ENCODE results near the gene KCNN1.
A peak's percentile ranks its signal among the peaks of the same experiment; 100 is the strongest.

Gene KCNN1

DNA sequence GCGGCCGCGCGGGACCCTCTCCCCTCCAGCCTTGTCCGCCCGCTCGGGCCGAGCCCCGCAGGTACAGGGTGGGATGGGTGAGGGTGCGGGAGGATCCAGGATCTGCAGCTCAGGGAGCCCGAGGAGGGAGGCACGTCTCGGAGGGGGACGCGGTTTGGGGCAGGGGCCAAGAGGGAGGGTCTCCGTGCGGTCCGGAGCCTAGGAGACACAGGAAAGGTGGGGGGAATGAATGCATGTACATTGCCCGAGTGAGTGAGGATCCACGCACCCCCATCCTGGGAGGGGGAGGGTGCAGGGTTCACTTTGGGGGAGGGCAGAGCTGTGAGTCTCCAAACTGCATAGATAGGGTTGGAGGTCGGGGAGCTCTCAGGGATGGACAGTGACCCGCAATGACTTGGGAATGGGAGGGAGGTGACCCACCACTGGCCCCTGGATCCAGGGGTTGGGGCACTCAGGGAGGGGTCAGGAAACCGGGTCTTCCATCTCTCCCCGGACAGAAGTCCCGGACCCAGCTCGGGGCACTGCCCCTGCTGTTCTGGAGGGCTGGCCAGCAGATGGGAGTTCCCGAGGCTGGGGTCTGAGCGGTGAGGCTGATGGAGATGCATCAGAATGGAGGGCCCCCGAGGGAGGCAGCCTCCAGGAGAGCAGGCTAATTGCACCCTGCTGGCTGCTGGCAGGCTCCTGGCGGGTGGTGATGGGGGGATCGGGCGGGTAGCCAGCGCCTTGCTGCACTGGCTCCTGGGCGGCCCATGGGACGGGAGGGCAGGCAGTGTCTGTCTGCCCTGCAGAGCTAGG, 547 bp downstream of the KCNN1 start:
- no peak overlapping the region for H3K18ac ChIP-seq (ENCODE audit: low read depth in 1 of 2, low read length in 2 of 2)
- peak overlapping the region in 1 of 2 experiments; percentile 17 for H3K23ac ChIP-seq (ENCODE audit: low read length in 2 of 2)
- H2BK12ac ChIP-seq (ENCODE audit: low read length in 2 of 2) = no peak overlapping the region
- no peak for DNase-seq
- no peak overlapping the region for H2BK5ac ChIP-seq (ENCODE audit: low read depth, low read length, poor library complexity, severe bottlenecking)
- no peak overlapping the region for H2BK120ac ChIP-seq (ENCODE audit: low read depth, low read length)
- no peaks in the 10 kb centered on the region for H3K9me3 ChIP-seq (ENCODE audit: control insufficient read depth, low read length)
- H4K91ac ChIP-seq (ENCODE audit: low read length) = no peak overlapping the region
- H2AK5ac ChIP-seq (ENCODE audit: low read length, severe bottlenecking) = no peak overlapping the region
- 19% methylated on average over 34 of the region's 35 CpGs for WGBS
- no peaks in the 10 kb centered on the region for H3K79me1 ChIP-seq (replicated peaks; ENCODE audit: low read length, poor library complexity, severe bottlenecking)
- H2BK15ac ChIP-seq (ENCODE audit: low read depth, poor library complexity, severe bottlenecking) = no peak overlapping the region
- H3K4ac ChIP-seq (ENCODE audit: low read depth in 1 of 2, low read length in 2 of 2) = no peak overlapping the region
- H3K9ac ChIP-seq (ENCODE audit: low read length) = no peak overlapping the region
- no peak overlapping the region for H2AFZ ChIP-seq (ENCODE audit: low read depth, low read length)
- H3K14ac ChIP-seq (ENCODE audit: low read length in 2 of 2) = no peak overlapping the region
- no peaks in the 10 kb centered on the region for H3K36me3 ChIP-seq (ENCODE audit: control insufficient read depth in 1 of 2, insufficient read depth in 2 of 2, low read depth in 1 of 2, low read length in 2 of 2)
- peaks cover 3% of the 10 kb centered on the region for H3K4me1 ChIP-seq (ENCODE audit: control insufficient read depth, insufficient read depth, low read depth, low read length)
- no peak overlapping the region for H3K4me2 ChIP-seq (ENCODE audit: low read length, poor library complexity, severe bottlenecking)
- peaks cover 53 to 62% of the 10 kb centered on the region in 2 experiments for H3K27me3 ChIP-seq (ENCODE audit: control insufficient read depth in 1 of 2, insufficient read depth in 1 of 2, low read length in 2 of 2)
- no peak overlapping the region for H3K4me3 ChIP-seq (ENCODE audit: insufficient read depth in 1 of 2, low read depth in 1 of 2, low read length in 2 of 2)
- no peak overlapping the region for H4K8ac ChIP-seq (ENCODE audit: low read length)
- no peak overlapping the region for H3K27ac ChIP-seq (ENCODE audit: low read length, poor library complexity, severe bottlenecking)

DNA sequence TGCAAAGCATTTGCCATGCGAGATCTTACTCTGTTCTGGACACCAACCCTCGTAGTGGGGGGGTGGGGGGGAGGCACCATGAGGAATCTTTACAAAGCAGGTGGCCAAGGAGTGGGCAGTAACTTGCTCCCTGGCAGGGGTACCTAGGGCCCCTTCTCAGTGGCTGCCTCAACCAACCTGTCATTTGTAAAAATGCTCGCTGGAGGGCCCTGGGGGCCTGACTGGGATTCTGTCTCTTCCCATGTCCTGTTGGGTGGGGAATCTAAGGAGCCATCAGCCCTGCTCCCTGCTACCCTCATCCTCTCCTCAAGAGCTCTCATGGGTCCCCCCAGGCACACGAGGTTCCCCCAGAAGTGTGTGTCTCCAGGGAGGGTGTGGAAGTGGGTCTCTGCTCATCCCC, 1.5 kb downstream of the KCNN1 start:
- no peak overlapping the region for H2BK120ac ChIP-seq (ENCODE audit: low read depth, low read length)
- H2BK5ac ChIP-seq (ENCODE audit: low read depth, low read length, poor library complexity, severe bottlenecking) = no peak overlapping the region
- no peak overlapping the region for H3K4me2 ChIP-seq (ENCODE audit: low read length, poor library complexity, severe bottlenecking)
- peaks cover 3% of the 10 kb centered on the region for H3K4me1 ChIP-seq (ENCODE audit: control insufficient read depth, insufficient read depth, low read depth, low read length)
- no peak overlapping the region for H3K14ac ChIP-seq (ENCODE audit: low read length in 2 of 2)
- no peaks in the 10 kb centered on the region for H3K79me1 ChIP-seq (replicated peaks; ENCODE audit: low read length, poor library complexity, severe bottlenecking)
- peaks cover 59 to 66% of the 10 kb centered on the region in 2 experiments for H3K27me3 ChIP-seq (ENCODE audit: control insufficient read depth in 1 of 2, insufficient read depth in 1 of 2, low read length in 2 of 2)
- no peak overlapping the region for H3K18ac ChIP-seq (ENCODE audit: low read depth in 1 of 2, low read length in 2 of 2)
- H3K4me3 ChIP-seq (ENCODE audit: insufficient read depth in 1 of 2, low read depth in 1 of 2, low read length in 2 of 2) = no peak overlapping the region
- no peaks in the 10 kb centered on the region for H3K36me3 ChIP-seq (ENCODE audit: control insufficient read depth in 1 of 2, insufficient read depth in 2 of 2, low read depth in 1 of 2, low read length in 2 of 2)
- no peak overlapping the region for H3K23ac ChIP-seq (ENCODE audit: low read length in 2 of 2)
- no peak overlapping the region for H2BK15ac ChIP-seq (ENCODE audit: low read depth, poor library complexity, severe bottlenecking)
- no peak overlapping the region for H2BK12ac ChIP-seq (ENCODE audit: low read length in 2 of 2)
- no peak overlapping the region for H4K8ac ChIP-seq (ENCODE audit: low read length)
- no peak for DNase-seq
- WGBS = 74% methylated on average over 3 of the region's 4 CpGs
- no peak overlapping the region for H2AK5ac ChIP-seq (ENCODE audit: low read length, severe bottlenecking)
- H3K9ac ChIP-seq (ENCODE audit: low read length) = no peak overlapping the region
- H4K91ac ChIP-seq (ENCODE audit: low read length) = no peak overlapping the region
- no peak overlapping the region for H3K4ac ChIP-seq (ENCODE audit: low read depth in 1 of 2, low read length in 2 of 2)
- no peak overlapping the region for H3K27ac ChIP-seq (ENCODE audit: low read length, poor library complexity, severe bottlenecking)
- no peak overlapping the region for H2AFZ ChIP-seq (ENCODE audit: low read depth, low read length)
- H3K9me3 ChIP-seq (ENCODE audit: control insufficient read depth, low read length) = no peaks in the 10 kb centered on the region

DNA sequence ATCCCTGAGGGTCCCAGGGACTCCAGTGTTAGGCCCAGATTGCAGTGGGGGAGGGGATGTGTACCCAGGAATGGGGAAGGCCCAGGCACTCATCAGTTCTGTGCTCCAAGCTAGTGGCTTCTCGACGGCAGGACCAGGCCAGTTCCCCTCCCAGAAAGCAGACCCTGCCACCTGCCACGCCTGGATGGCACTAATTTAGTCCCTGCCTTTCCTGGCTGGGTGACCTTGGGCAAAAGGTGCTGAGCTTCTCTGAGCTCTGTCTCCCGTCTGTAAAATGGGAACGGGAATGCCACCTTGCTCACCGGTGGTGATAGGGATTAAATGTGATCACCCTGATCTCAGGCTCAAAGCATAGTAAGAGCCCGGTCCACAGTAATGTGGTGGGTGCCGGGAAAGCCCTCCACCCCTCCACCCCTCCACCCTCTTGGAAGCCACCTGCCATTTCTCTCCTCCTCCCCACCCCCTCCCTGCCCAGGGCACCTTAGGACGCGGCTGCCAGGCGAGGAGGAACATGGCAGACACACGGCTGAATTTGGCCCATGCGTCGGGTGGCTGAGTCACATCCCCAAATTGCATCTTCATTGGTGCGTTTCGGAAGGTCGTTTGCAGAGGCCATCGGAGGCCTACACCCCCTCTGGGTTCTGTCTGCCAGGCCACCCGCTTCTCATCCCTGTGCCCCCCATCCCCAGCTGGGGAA, 2.3 kb downstream of the KCNN1 start:
- Histone ChIP-seq H3K4me2 (ENCODE audit: low read length, poor library complexity, severe bottlenecking) (no peak overlapping the region), H2BK15ac (ENCODE audit: low read depth, poor library complexity, severe bottlenecking) (no peak overlapping the region), H3K18ac (ENCODE audit: low read depth in 1 of 2, low read length in 2 of 2) (no peak overlapping the region), H2BK120ac (ENCODE audit: low read depth, low read length) (no peak overlapping the region), H4K91ac (ENCODE audit: low read length) (no peak overlapping the region), H3K23ac (ENCODE audit: low read length in 2 of 2) (no peak overlapping the region), H3K9me3 (ENCODE audit: control insufficient read depth, low read length) (no peaks in the 10 kb centered on the region), H3K14ac (ENCODE audit: low read length in 2 of 2) (no peak overlapping the region), H3K9ac (ENCODE audit: low read length) (no peak overlapping the region), H2BK5ac (ENCODE audit: low read depth, low read length, poor library complexity, severe bottlenecking) (no peak overlapping the region), H3K4me3 (ENCODE audit: insufficient read depth in 1 of 2, low read depth in 1 of 2, low read length in 2 of 2) (no peak overlapping the region), H3K27me3 (ENCODE audit: control insufficient read depth in 1 of 2, insufficient read depth in 1 of 2, low read length in 2 of 2) (peaks cover 55 to 62% of the 10 kb centered on the region in 2 experiments), H2AK5ac (ENCODE audit: low read length, severe bottlenecking) (no peak overlapping the region), H4K8ac (ENCODE audit: low read length) (no peak overlapping the region), H2BK12ac (ENCODE audit: low read length in 2 of 2) (no peak overlapping the region), H3K27ac (ENCODE audit: low read length, poor library complexity, severe bottlenecking) (no peak overlapping the region), H3K79me1 (replicated peaks; ENCODE audit: low read length, poor library complexity, severe bottlenecking) (no peaks in the 10 kb centered on the region), H2AFZ (ENCODE audit: low read depth, low read length) (no peak overlapping the region), H3K36me3 (ENCODE audit: control insufficient read depth in 1 of 2, insufficient read depth in 2 of 2, low read depth in 1 of 2, low read length in 2 of 2) (no peaks in the 10 kb centered on the region), H3K4ac (ENCODE audit: low read depth in 1 of 2, low read length in 2 of 2) (no peak overlapping the region), H3K4me1 (ENCODE audit: control insufficient read depth, insufficient read depth, low read depth, low read length) (peaks cover 3% of the 10 kb centered on the region)
- no peak for DNase-seq
- 88% methylated on average over 19 of the region's 19 CpGs for WGBS

DNA sequence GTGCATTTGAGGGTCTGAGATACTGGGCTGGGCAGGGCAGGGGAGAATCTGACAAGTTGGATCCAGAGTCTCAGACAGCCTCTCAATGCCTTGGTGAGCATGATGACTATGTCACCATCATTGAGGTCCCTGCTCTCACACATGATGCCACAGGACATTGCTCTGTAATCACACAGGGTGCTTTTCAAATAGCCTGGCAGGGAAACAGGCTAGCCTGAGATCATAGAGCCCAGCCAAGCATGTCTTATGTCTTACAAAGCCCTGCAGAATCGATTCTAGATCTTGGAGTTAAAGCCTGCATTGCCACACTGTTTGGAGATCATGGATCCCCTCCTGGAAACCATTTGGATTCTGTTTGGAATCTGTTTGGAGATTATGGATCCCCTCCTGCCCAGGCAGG, 5.3 kb downstream of the KCNN1 start:
- H3K79me1 ChIP-seq (replicated peaks; ENCODE audit: low read length, poor library complexity, severe bottlenecking) = no peaks in the 10 kb centered on the region
- peaks cover 33 to 54% of the 10 kb centered on the region in 2 experiments for H3K27me3 ChIP-seq (ENCODE audit: control insufficient read depth in 1 of 2, insufficient read depth in 1 of 2, low read length in 2 of 2)
- no peak overlapping the region for H3K9ac ChIP-seq (ENCODE audit: low read length)
- no peaks in the 10 kb centered on the region for H3K9me3 ChIP-seq (ENCODE audit: control insufficient read depth, low read length)
- H3K14ac ChIP-seq (ENCODE audit: low read length in 2 of 2) = no peak overlapping the region
- 76% methylated on average over 1 of the region's 1 CpG for WGBS
- no peak overlapping the region for H2AK5ac ChIP-seq (ENCODE audit: low read length, severe bottlenecking)
- H2BK5ac ChIP-seq (ENCODE audit: low read depth, low read length, poor library complexity, severe bottlenecking) = no peak overlapping the region
- no peak overlapping the region for H3K4me3 ChIP-seq (ENCODE audit: insufficient read depth in 1 of 2, low read depth in 1 of 2, low read length in 2 of 2)
- H3K4ac ChIP-seq (ENCODE audit: low read depth in 1 of 2, low read length in 2 of 2) = no peak overlapping the region
- H3K23ac ChIP-seq (ENCODE audit: low read length in 2 of 2) = no peak overlapping the region
- H3K18ac ChIP-seq (ENCODE audit: low read depth in 1 of 2, low read length in 2 of 2) = no peak overlapping the region
- peaks cover 2% of the 10 kb centered on the region for H3K4me1 ChIP-seq (ENCODE audit: control insufficient read depth, insufficient read depth, low read depth, low read length)
- no peak overlapping the region for H2BK12ac ChIP-seq (ENCODE audit: low read length in 2 of 2)
- H4K91ac ChIP-seq (ENCODE audit: low read length) = no peak overlapping the region
- H3K27ac ChIP-seq (ENCODE audit: low read length, poor library complexity, severe bottlenecking) = no peak overlapping the region
- no peak overlapping the region for H3K4me2 ChIP-seq (ENCODE audit: low read length, poor library complexity, severe bottlenecking)
- H4K8ac ChIP-seq (ENCODE audit: low read length) = no peak overlapping the region
- no peak for DNase-seq
- H2BK120ac ChIP-seq (ENCODE audit: low read depth, low read length) = no peak overlapping the region
- H2AFZ ChIP-seq (ENCODE audit: low read depth, low read length) = no peak overlapping the region
- no peaks in the 10 kb centered on the region for H3K36me3 ChIP-seq (ENCODE audit: control insufficient read depth in 1 of 2, insufficient read depth in 2 of 2, low read depth in 1 of 2, low read length in 2 of 2)
- no peak overlapping the region for H2BK15ac ChIP-seq (ENCODE audit: low read depth, poor library complexity, severe bottlenecking)

All from mesenchymal stem cell (in vitro differentiated cells and primary cell).